Smooth muscle cell of the umbilical artery (primary cell): Measurements from ENCODE around the gene CCL13. TPM values are rescaled to one million over a fixed set of nuclear protein-coding genes. Genes with fewer than 3 reads are reported as not detected.

Experiments
- total RNA-seq: library from RNA; depleted of rRNA; stranded (reverse); fragments of >200 nt; gene quantifications from 2 replicates; pipeline ENCODE4 v1.2.3, GENCODE V29; 2014

CCL13 gene
- total RNA-seq, result 0.59 TPM in 1 of 2 replicates, not detected in the other

DNA sequence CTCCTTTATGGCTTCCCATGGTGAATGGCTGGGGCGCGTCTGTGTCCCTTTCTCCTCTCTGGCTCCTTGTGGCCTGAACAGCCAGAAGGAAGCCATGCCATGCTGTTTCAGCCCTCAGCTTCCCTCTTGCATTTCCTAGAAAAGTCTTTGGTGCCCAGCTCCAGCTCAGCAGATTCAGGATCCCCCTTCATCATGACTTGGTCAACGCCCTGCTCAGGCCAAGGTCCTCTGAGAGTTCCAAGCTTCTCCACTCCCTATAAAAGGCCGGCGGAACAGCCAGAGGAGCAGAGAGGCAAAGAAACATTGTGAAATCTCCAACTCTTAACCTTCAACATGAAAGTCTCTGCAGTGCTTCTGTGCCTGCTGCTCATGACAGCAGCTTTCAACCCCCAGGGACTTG is at the start of gene CCL13:
TSS of gene CCL13 (plus strand) at position 287 of the 400 bp plus-strand sequence. CDS start at position 334, 47 bp downstream.

DNA sequence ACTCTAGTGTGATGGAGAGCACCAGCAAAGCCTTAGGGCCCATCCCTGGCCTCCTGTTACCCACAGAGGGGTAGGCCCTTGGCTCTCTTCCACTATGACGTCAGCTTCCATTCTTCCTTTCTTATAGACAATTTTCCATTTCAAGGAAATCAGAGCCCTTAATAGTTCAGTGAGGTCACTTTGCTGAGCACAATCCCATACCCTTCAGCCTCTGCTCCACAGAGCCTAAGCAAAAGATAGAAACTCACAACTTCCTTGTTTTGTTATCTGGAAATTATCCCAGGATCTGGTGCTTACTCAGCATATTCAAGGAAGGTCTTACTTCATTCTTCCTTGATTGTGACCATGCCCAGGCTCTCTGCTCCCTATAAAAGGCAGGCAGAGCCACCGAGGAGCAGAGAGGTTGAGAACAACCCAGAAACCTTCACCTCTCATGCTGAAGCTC is 37.2 kb upstream of the CCL13 start, which contains the start of gene CCL8:
TSS of gene CCL8 (plus strand) at position 397 of the 445 bp plus-strand sequence. CDS start 67 bp downstream, outside the sequence.

DNA sequence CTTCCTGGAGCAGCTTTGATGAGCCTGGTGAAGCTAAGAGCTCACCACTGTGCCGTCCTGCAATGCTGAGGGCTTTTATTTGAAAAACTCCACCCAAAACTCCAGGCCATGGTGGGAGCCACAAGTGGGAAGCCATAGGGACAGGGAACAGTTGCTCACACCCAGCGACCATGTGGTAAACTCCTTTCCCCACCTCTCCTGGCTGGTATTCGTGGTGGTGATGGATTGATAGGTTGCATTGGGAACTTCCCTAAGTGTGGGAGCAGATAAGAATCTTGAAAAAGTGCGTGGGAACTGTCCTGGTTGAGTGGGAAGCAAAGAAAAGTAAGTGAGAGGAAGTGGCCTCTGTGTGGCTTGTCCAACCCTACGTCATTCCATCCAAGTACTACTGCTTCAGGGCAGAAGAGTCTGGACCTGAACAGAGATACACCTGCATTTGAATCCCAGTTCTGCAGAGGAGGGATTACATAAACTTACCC is 6.9 kb downstream of the CCL13 start, which contains the start of gene CCL1:
TSS of gene CCL1 (minus strand) at position 51 of the 479 bp plus-strand sequence. CDS start 72 bp downstream, outside the sequence.

Other genes starting within 250 kb of the CCL13 start
- 149 and 224 TPM in 2 replicates for gene CCL2, start 101.2 kb upstream of the CCL13 start, total RNA-seq
- 2.5 and 4.8 TPM in 2 replicates for gene CCL7, start 86.3 kb upstream of the CCL13 start, total RNA-seq
- not detected in 2 replicates for gene CCL11, start 70.7 kb upstream of the CCL13 start, total RNA-seq
- gene CCL8, start 37.0 kb upstream of the CCL13 start, total RNA-seq, result 0.89 TPM in 1 of 2 replicates, not detected in the other
- gene CCL1, start 6.8 kb downstream of the CCL13 start, total RNA-seq, result not detected in 2 replicates
- gene TMEM132E, start 223.1 kb downstream of the CCL13 start, total RNA-seq, result under 0.01 TPM in 1 of 2 replicates, not detected in the other